Adrenal gland (tissue), 12 donors: Measurements from ENCODE around the gene TTLL11. TPM values are rescaled to one million over a fixed set of nuclear protein-coding genes. Genes with fewer than 3 reads are reported as not detected.

Experiments used
- DNase-seq, 7 donors: peaks; one replicate each; pipeline ENCODE4 v3.0.0-alpha.2; 2019 to 2020
- H3K27ac ChIP-seq, 5 donors: fragments of 200-600 bp; sonication (generic) in 4 of 5; 1 replicate in 3 of 5; 2 replicates in 2 of 5; pipeline versions ENCODE4 v1.5.1 to v1.8.0; 2016 to 2020; ENCODE audit warnings: mild to moderate bottlenecking in 1 of 5
- H3K27me3 ChIP-seq: fragments of 200-600 bp; 2 replicates; pipeline ENCODE4 v1.8.0; 2021
- H3K36me3 ChIP-seq, 2 donors: fragments of 200-600 bp; replicated peaks in 1 of 2; 1 replicate in 1 of 2; 2 replicates in 1 of 2; pipeline versions ENCODE4 v1.5.1 to v1.8.0; 2018 to 2022
- H3K4me1 ChIP-seq, 2 donors: fragments of 200-600 bp; replicated peaks in 1 of 2; 1 replicate in 1 of 2; 2 replicates in 1 of 2; pipeline versions ENCODE4 v1.5.1 to v1.8.0; 2018 to 2021
- H3K4me3 ChIP-seq, 4 donors: fragments of 200-600 bp; sonication (generic) in 3 of 4; one replicate each; pipeline ENCODE4 v1.5.1; 2016 to 2018
- H3K9me3 ChIP-seq, 3 donors: fragments of 200-600 bp; sonication (generic) in 1 of 3; replicated peaks in 1 of 3; 1 replicate in 2 of 3; 2 replicates in 1 of 3; pipeline versions ENCODE4 v1.5.1 to v1.8.0; 2016 to 2021
- CTCF ChIP-seq, 6 experiments: fragments of 450-650 bp in 4 of 6; fragments of 200-600 bp in 2 of 6; sonication (generic) in 1 of 6; IDR thresholded peaks; 1 replicate in 5 of 6; 2 replicates in 1 of 6; pipeline versions ENCODE4 v1.5.1 to v1.8.0; 2016 to 2021; ENCODE audit warnings: antibody characterized with exemption in 6 of 6, mild to moderate bottlenecking in 2 of 6, moderate library complexity in 1 of 6
- POLR2A ChIP-seq, 2 donors: fragments of 450-650 bp; IDR thresholded peaks; one replicate each; pipeline ENCODE4 v1.6.1; 2017; ENCODE audit warnings: antibody characterized with exemption in 2 of 2, mild to moderate bottlenecking in 2 of 2, moderate library complexity in 1 of 2
- WGBS, 4 donors: extraction: QIAGEN DNeasy Blood & Tissue Kit in 2 of 4; methylation state at CpG; one replicate each; pipeline versions ENCODE4 v1.1.5 to v1.1.7; 2013 to 2017; 5-methylcytosine and 5-hydroxymethylcytosine counted together
- intact Hi-C, 2 donors: fragments of 100-400 bp; cut with DNase I; formaldehyde crosslinking; loops; one replicate each; pipeline versions ENCODE4 v1.14.1 to v1.15.0; 2022 to 2023
- polyA plus RNA-seq, 3 donors: library from polyadenylated mRNA; stranded (reverse); fragments of 200-250 nt in 2 of 3; fragments of 350-450 nt in 1 of 3; fragmentation: Illumina TruSeq in 1 of 3; extraction: RNeasy Lipid Tissue Mini Kit (QIAGEN cat#74804) in 1 of 3; gene quantifications; one replicate each; pipeline ENCODE4 v1.2.3, GENCODE V29; 2013 to 2014
- total RNA-seq, 9 donors: library from RNA; depleted of rRNA in 4 of 9; stranded (reverse); fragments of >200 nt in 4 of 9; fragments of 120-200 nt in 1 of 9; fragmentation: NEBNext Ultra II Directional in 1 of 9; extraction: Animal tissue kit (Norgen Biotek cat#: 25700) in 1 of 9; gene quantifications; one replicate each; pipeline versions ENCODE4 v1.1.0 to v1.2.4, GENCODE V29; 2013 to 2023
- donor health status: healthy with polysubstance abuse.
- donor health status: Bipolar disorder and iron deficiency.
- donor health status: DM: yes; HTN: yes; CAD: no.
- donor health status: DM: no; HTN: no; CAD: no.
- donor health status: DM: no; HTN: no; CAD: no.
- donor health status: DM: yes; HTN: yes; CAD: no.

Gene TTLL11
- total and polyA plus RNA-seq, 12 donors = 4.8 to 30.9 (median 13.7) TPM

GRCh38 chr9:122097679-122098315 lies 4.7 kb upstream of the TTLL11 start:
- Histone ChIP-seq H3K36me3 (no peaks in the 10 kb centered on the region), H3K27ac (peak overlapping the region; percentile 64 to 88 (median 81)), H3K27me3 (no peaks in the 10 kb centered on the region), H3K9me3 (no peaks in the 10 kb centered on the region), H3K4me1 (peaks cover 26 to 27% of the 10 kb centered on the region in 2 donors), H3K4me3 (no peak overlapping the region)
- no peak for TF ChIP-seq CTCF (IDR thresholded peaks at IDR 0.05)
- TF ChIP-seq POLR2A (IDR thresholded peaks at IDR 0.05) = no peak
- intact Hi-C loops = loop anchor here in 1 of 2 donors (2.0 kb wide), 1 partner anchor 25 kb away; no protein-coding TSS in a partner anchor
- 32 to 46% (median 38%) methylated on average over 8 of the region's 8 CpGs for WGBS, 4 donors
- DNase-seq = peak in 6 of 7 donors; percentile 46 to 69 (median 66)

GRCh38 chr9:122096620-122097415 lies 3.7 kb upstream of the TTLL11 start:
- peak in 1 of 7 donors; percentile 51 for DNase-seq
- H3K36me3 ChIP-seq = no peaks in the 10 kb centered on the region
- peak overlapping the region; percentile 62 to 88 (median 81) for H3K27ac ChIP-seq
- H3K9me3 ChIP-seq = no peaks in the 10 kb centered on the region
- peaks cover 28 to 34% of the 10 kb centered on the region in 2 donors for H3K4me1 ChIP-seq
- intact Hi-C loops = no loop called here
- WGBS, 4 donors = 82 to 95% (median 91%) methylated on average over 4 of the region's 4 CpGs
- TF ChIP-seq POLR2A (IDR thresholded peaks at IDR 0.05) (no peak), CTCF (IDR thresholded peaks at IDR 0.05) (no peak)
- H3K4me3 ChIP-seq = no peak overlapping the region
- no peaks in the 10 kb centered on the region for H3K27me3 ChIP-seq

- Histone ChIP-seq H3K9me3 (no peaks in the 10 kb centered on the region), H3K36me3 (no peaks in the 10 kb centered on the region), H3K27ac (no peak overlapping the region), H3K4me1 (peaks cover 38 to 49% of the 10 kb centered on the region in 2 donors), H3K4me3 (no peak overlapping the region), H3K27me3 (no peaks in the 10 kb centered on the region)
- DNase-seq = peak in 5 of 7 donors; percentile 58 to 84 (median 75)
- peak; percentile 36 to 61 (median 51) for TF ChIP-seq CTCF (IDR thresholded peaks at IDR 0.05)
- TF ChIP-seq POLR2A (IDR thresholded peaks at IDR 0.05) = no peak
- intact Hi-C loops = no loop called here
- 35 to 39% (median 37%) methylated on average over 14 of the region's 14 CpGs for WGBS, 4 donors
Measured at GRCh38 chr9:122095010-122095767, 2.1 kb upstream of the TTLL11 start.
